ENCODE results near the gene HORMAD2.
"Not testable (repeated sequence)": the region's sequence is repeated elsewhere in the genome, so short reads cannot be mapped to it uniquely, and the experiment has no call there.

HORMAD2 gene

DNA sequence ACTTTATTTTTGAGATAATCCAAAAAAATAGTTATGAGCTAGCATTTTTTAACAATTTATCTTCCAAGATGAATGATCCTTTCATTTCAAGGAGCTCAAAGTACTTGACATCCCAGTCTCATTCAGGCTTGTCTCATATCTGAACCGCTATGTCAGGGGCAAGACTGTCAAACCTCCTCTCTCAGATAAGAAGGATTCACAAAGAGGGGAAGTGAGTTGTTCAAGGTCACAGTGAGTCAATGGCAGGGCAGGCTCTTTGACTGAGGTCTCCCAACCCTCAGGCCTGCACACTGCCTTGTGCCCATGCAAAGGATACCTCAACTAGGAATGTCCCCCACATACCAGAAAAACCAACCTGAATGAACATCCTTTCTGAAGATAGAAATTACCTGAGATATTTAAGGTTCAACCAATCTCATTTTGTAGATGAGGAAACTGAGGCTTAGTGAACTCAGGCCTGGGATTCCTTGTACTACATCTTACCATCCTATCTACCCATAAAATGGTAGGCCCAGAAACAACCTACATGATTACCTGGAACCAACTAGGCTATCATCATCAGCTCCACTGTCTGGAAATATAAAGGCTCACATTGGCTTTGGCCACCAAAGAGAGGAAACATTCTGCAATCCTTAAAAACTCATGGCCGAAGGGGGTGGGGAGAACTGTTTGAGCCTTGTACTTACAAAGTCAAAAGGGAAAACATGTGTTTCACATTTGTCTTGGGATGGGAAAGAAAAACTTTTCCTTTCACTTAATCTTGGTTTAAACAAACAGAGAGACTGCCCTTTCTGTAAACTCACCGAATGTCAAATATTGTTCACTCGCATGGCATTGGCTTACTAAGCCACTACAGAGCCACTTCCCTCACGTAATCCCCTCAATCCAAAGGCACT lies 115.2 kb downstream of the HORMAD2 start:
- no peak for DNase-seq

DNA sequence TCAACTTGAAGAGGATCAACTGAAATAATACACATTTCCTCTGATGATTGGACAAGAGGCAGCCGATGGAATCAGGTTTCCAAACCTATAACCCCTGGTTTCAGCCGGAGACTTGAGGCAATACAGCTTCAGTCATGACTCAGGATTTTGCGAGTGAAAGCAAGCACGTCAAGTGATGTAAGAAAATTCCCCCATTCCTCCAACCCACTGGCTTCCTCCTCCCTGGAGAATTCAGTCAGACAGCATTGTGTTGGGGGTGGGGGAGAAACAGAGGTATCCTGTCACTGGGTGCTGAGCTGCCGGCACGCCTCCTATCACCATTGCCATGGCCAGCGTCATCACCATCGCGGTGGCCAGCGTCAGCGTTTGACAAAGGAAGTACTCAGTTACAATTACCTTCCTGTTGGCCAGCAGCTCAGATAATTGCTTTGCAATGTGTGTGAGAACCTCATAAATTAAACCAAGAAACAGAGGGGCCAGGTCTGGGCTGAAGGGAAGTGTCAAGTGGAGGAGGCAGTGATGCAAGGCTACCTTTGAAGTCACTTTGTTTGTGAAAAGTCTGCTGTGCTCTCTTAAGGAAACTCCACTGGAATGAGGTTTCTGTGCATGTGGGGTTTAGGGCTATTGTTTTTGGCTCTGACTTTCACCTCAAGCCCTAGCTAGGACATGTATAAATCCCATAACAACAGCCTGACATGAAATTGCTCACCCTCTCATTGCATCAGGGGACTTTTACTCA lies 116.0 kb downstream of the HORMAD2 start:
- no peak for DNase-seq

DNA sequence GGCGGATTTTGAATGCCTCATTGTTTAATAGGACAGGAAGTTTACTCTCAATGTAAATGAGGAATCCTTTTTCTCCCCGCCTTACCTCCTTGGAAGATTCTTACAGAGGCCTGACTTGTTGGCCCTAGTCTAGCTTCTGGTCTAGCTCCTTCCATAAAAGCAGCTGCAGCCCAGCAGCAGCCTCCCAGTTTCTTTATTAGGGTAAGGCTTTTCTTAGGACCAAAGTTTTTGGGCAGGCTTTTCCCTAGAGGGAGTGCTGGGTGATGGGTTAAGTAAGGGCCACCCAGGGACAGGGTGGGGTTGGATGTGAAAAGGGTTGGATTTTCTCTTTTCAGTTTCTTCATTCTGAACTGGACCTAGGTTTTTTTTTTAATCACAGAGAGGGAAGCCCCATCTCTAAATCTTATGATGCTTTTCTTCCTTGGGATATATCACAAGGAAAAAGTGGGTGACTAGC lies 116.6 kb downstream of the HORMAD2 start:
- DNase-seq, result no peak

DNA sequence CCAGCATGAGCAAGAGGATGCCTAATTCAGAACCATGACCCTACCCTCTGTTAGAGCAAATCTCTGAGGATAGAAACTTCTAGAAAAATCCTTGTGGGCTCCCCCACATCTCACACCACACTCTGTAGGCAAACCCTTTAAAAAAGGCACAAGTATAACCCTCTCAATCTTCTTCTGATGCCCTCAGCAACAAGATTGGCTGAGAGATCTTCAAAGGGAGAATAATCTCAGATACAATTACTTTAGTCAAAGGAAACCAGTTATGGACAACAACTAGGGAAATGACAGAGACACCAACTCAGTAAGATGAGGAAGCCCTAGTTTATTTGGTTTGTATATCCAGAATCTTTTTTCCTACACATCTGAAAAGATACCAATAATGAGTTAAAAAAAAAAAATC lies 117.1 kb downstream of the HORMAD2 start:
- DNase-seq, result no peak

DNA sequence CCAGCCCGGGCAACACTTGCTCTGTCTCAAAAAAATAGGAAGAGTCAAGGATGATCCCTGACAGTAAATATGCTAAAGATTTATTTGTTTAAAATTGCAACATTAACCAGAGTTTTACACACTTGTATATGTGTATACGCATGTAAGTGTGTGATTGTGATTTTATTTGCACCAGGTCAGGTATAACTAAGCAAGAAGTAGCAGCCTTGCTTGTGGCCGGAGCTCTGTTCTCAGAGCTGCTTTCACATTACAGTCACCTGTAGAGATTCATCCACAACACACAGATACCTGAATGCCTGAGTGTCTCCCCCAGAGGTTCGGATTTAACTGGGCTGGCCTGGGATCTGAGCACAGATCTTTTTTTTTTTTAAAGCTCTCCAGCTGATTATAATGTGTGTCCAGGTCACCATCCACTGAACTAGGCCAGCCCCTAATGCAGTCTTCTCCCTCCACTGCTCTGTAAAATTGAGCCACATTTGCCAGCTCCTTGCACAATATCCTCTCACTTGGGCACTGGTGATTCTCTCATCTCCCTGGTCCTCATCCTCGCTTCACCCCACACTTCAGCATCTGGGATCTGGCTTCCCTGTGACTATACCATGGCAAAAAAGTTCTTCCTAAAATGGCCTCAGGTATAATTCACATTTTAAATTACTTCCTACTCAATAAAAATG lies 118.0 kb downstream of the HORMAD2 start:
- no peak for DNase-seq

DNA sequence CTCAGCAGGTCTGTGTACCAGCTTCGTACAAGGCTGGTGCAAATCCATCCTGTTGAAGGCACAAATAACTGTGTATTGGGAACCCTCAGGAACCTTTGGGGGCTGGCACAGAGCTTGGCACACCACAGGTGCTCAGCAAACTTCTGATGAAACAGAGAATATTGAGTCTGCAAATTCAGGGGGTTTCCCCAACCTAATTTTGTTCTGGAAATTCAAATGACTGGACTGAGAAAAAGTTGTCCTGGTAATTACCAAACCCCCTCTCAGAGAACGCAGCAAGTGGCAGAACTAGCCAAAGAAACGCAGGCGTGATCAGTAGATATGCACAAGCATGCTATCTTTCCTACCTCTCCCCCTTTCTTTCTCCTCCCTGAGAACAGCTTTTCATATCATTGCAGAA lies 118.7 kb downstream of the HORMAD2 start:
- DNase-seq, result no peak

DNA sequence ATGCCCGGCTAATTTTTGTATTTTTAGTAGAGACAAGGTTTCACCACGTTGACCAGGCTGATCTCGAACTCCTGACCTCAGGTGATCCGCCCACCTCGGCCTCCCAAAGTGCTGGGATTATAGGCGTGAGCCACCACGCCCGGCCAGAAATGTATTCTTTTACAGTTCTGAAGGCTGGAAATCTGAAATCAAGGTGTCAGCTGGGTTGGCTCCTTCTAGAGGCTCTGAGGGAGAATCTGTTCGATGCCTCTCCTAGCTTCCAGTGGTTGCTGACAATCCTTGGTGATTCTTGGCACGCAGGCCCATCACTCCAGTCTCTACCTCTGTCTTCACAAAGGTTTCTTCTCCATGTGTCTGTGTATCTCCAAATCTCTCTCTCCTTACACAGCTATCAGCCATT lies 120.6 kb downstream of the HORMAD2 start:
- DNase-seq, result not testable (repeated sequence)

DNA sequence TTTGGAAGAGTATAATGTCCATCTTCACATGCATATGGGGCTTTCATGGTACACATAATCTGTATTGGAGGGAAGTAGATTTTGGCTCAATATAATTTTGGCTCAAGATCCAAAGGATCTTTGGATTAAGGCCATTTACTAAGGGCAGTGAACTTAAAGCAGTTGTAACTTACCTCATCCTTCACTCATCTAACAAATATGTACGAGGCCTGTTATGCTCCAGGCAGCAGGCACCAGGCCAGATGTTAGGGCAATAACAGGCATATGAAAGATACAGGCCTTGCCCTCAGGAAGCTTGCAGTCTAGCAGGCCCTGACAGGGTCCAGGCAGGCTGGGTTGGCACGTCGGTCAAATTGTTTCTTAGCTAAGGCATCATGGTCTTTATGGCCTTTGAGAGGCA lies 121.7 kb downstream of the HORMAD2 start:
- DNase-seq, result no peak

DNA sequence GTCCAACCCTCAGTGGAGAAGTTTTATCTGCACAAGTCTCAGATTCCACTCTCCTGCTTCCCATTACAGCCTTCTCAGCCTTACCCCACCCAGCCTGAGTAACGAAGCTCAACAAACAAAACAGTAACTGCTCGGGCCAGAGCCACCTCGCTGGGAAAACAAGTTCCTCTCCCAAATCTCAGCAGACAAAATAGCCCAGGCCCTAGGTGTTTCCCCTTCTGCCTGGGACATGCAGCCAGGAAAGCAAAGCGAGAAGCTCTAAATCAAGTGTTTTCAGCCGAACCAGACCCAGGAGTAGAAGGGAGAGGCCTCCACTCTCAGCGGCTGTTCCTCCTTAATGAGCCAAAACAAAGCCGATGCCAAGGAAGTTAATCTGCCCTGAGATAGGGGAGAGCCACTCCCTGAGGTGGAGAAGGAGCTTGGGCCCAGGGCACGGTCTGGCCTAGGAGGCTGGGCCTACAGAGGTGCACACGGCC lies 122.3 kb downstream of the HORMAD2 start:
- no peak for DNase-seq

DNA sequence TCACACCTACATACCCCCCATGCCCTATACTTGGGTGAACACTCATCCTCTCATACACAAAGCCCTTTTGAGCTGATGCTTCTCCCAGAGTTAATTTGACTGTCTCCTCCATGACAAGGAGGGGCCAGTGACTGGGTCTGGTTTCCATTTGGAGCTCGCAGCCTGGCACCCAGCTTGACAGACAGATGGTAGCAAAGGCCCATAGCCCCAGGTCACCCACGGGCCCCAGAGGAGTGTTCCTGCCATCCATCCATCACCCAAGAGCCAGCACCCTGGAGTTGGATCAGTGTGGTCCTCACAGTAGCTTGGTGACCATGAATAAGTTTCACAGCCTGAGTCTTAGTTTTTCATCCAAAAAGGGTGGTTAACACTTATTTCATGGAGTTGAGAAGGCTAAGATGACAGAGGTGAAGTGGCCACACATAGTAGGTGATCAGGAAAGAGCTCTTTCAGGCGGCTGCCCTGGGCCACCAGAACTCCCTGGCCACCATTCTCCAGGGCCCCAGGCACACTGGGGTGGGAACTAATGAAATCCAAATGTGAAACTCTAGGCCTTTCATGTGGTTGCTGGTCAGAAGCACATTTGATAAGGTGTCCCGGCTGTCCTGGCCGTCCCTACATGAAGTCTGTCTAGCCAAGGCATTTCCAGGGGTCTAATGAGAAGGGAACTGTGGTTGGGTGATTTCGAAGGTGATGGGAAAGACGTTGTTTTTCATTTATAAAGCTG lies 123.9 kb downstream of the HORMAD2 start:
- DNase-seq, result no peak

DNA sequence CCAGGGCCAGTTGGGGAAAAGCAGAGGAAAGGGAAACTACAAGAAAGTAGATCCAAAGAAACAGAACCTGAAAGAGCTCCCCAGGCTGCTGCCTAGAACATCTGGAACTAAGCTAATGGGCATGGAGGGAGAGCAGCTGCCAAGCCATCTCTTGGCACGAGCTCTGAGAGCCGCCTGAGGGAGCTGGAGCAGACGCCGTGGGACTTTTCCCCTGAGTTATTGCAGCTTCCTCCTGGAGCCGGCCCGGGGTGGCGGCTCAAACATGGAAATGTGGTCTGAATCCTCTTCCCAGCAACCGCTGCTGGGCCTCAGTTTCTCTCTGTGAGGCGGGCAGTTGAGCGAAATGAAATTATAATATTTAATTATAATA lies 124.5 kb downstream of the HORMAD2 start:
- no peak for DNase-seq

DNA sequence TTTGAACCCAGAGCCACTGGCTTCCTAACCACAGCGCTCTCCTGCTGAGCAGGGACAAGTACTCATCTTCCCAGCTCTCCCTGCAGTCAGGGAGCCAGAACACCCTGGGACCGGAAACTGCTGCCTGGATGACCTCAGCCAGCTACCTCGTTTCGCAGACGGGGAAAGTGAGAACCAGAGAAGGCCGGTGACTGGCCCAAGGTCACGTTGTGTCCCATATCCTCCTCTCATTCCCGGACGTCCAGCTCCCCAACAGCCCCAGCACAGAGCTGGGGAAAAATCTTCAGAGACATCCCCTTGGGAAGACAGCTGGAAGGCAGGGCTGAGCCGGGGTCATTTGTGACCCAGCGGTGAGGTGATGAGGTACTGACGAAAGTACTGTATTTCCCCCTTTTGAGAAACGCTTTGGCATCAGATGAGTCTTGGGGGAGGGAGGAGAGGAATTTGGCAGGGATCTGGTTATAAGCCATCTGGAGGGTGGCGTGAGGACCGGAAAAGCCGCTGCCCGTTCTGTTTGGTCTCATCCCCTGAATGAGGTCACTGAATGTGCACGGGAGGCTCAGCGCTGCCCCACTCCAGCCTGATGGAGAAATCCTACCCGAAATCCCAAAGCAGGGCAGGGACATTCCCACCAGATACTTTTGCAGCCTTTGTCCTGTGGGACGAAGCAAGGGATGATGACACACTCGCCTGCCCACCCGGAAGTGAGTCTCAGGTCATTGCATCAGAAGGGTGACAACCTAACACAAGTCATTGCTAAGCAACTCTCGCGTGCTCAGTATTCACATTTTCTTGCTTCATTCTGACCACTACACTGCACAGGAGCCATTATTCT lies 125.2 kb downstream of the HORMAD2 start:
- DNase-seq, result no peak

DNA sequence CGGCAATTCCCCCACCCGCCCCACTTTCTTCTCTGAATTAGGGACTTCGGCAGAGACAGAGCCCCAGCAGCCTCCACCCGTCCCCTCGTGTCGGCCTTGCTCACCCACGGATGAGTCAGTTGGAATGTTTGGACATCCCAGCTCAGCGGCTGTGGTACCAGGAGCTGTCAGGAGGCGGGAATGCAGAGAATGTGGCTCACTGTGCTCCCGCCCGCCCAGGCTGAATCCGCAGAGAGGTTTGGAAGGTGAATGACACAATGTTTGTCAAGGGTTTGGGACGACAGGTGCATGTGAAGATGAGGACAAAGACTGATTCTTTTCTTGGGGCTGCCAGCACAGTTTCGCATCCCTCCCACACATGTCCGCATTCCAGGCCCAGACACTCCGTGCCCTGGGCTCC lies 126.7 kb downstream of the HORMAD2 start:
- DNase-seq, result no peak

DNA sequence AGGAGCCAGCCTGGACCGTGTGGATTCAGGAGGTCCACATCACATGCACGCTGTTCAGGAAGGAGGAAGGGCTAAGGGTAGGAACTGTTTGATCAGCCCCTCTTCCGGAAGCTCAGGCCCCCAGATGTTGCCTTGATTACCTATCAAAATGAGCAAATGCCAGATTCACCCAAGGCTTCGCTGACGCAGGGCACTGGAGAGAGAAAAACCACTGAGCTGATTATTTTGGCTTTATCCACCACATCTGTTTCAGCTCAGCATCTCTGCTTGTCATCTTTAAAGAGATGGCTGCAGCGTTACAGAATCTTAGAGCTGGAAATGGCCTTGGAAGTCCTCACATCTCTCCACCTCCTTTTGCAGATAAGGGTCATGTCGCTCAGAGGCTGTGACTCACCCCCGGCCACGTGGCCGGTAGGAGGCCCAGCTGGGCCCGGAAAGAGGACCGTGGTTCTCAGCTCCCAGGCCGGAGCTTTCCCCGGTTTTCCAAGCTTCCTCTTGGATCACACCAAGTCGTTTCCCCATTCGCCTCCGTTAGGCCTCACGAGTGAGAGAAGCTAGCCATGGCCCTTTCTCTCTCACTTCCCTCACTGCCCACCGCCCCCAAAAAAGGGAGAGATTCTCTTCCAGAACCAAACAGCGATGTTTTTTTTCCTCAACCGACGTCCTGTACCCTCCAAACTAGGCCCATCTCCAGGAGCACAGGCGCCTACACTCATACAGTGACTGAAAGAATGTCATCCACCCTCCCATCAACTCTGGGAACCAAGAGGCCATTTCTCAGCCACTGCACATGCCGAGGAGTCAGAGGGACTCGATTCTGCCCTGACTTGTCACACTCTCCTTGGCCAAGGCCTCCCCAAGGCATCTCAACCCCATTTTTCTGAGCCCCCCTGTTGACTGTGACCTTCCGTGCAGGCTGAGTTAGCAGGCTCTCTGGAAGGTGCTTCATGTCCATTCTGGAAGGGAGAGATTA lies 128.7 kb downstream of the HORMAD2 start:
- no peak for DNase-seq

DNA sequence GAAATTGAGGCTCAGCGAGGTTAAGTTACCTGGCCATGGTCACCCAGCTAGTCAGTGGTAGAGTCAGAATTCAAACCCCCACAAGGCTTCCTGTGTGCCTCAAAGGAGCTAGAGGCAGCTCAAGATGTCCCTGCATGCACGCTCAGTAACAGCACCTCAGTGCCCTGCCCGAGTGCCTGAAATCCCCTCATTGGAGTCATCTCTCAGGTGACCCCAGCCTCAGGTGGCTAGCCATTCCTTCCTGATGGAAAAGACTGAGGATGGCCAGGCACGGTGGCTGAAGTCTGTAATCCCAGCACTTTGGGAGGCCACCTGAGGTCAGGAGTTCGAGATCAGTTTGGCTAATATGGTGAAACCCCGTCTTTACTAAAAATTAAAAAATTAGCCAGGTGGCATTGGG lies 129.4 kb downstream of the HORMAD2 start:
- DNase-seq, result no peak

DNA sequence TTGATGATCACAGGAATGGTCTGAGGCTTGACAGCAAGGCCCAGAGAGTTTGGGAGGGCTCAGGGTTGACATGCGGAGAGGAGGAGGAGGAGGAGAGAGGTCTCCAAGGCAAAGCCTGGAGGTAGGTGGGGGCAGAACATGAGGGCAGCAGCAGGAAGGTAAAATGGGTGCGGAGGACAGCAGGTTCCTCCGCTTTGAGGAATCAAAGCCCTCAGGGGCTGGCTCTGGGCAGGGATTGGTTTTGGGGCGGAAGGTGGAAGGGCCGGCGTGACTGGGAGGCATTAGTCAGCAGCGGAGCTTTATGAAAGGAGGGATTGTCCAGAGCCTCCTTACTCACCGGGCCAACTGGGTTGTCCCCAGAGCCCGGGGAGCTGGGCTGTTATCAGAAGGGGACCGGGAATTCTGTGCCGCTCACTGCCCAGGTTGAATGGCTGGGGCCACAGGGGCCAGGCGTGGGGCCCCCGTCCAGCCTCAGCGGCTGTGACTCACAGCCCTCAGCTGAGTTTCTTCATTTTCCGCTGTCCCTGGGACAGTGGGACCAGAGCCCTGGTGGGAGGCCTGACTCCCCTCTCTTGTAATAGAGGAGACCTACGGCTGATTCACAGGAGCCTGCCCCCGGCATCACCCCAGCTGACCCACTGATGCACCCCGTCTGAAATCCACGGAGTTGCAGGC lies 130.1 kb downstream of the HORMAD2 start:
- no peak for DNase-seq

DNA sequence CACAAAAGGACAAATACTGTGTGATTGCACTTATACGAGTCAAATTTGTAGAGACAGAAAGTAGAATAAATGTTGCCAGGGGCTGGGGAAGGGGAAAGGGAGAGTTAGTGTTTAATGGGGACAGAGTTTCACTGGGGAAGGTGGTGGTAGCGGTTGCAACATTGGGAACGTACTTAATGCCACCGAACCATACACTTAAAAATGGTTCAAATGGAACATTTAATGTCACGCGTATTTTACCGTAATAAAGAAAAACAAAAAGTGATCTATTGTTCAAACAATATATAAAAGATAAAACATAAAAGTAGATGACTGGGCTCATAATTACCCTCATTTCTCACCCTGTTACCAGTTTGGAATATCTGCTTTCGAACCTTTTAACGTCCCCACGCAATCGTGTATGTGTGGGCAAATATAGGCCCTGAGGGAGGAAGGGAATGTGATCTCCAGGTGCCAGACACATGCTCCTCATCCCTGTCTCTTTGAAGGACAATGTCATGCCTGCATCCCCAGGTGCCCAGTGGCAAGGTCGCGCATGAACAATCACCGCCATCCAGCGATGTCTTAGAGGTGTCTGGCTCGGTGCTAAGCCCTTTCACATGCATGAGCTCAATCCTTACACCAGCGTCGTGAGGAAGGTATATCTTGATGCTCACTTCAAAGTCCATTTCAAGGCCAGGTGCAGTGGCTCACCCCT lies 131.0 kb downstream of the HORMAD2 start:
- DNase-seq, result no peak

DNA sequence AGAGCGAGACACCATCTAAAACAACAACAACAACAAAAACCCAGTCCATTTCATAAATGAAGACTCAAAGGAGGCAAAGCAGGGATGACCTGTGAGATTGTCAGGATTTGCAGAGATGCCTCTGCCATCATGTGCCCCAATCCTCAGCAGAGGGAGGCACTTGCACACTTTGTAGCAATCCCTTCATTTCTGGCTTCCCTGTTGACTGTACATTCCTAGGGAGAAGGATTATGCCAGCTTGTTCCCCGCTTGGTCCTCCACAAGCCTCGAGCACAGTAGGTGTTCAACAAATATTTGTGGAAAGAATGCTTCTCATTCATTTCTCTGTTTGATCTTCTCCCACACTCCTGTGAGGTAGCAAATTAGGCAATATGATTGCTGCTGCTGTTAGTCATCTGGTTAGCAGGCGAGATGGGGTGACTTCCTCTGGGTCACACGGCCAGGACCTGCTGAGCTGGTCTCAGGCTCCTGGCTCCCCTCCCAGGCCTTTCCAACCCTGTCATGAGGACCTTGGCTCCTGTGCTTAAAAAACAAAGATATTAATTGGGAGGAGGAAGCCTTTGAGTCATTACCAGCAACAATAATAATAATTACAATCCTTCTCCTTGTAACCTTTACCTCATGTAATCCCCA lies 132.2 kb downstream of the HORMAD2 start:
- no peak for DNase-seq

DNA sequence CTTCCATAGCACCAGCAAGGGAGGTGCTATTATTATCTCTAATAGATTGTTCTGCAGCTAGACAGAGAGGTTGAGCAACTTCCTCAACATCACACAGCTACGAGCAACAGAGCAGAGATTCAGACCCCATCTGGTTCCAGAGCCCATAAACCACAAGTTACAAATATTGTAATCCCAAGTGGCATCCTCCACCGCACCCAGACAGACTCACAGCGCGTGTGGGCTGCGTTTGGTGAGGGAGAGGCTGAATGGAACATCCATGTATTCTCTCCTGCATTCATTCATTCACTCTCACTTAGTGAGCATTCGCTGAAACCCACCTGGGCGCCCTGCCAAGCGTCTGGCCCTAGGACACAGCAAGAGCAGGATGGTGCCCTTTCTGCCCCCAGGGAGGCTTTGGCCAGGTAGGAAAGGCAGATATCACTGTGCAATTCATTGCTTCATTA lies 132.8 kb downstream of the HORMAD2 start:
- no peak for DNase-seq
